GM23338 (cell line): ENCODE results near the gene DDX24. TPM values are rescaled to one million over a fixed set of nuclear protein-coding genes. Genes with fewer than 3 reads are reported as not detected.

Experiments
- ATAC-seq: fragments of 200-7000 bp; cut with Tn5 transposase; 3 replicates; pipeline ENCODE4 v1.9.1; 2020
- DNase-seq: peaks from one replicate; pipeline ENCODE4 v3.0.0-alpha.2; 2015; ENCODE audit warnings: low spot score
- H2AFZ ChIP-seq: fragments of 200-600 bp; sonication (generic); 2 replicates; pipeline ENCODE4 v1.8.0; 2016; ENCODE audit warnings: antibody characterized with exemption, mild to moderate bottlenecking, moderate library complexity
- H3F3A ChIP-seq: fragments of 200-600 bp; sonication (generic); replicated peaks from 2 replicates; pipeline ENCODE4 v1.8.0; 2017; ENCODE audit warnings: antibody characterized with exemption, mixed run types, low read depth
- H3K27ac ChIP-seq: fragments of 200-600 bp; sonication (generic); 2 replicates; pipeline ENCODE4 v1.6.1; 2016; ENCODE audit warnings: low read depth
- H3K27me3 ChIP-seq: fragments of 200-600 bp; sonication (generic); 2 replicates; pipeline ENCODE4 v1.8.0; 2016; ENCODE audit warnings: mild to moderate bottlenecking, mixed run types, moderate library complexity; ENCODE audit not compliant: insufficient read depth
- H3K36me3 ChIP-seq: fragments of 200-600 bp; sonication (generic); 2 replicates; pipeline ENCODE4 v1.8.0; 2016; ENCODE audit warnings: mild to moderate bottlenecking; ENCODE audit not compliant: insufficient read depth
- H3K4me1 ChIP-seq: fragments of 200-600 bp; sonication (generic); 2 replicates; pipeline ENCODE4 v1.8.0; 2016; ENCODE audit warnings: mild to moderate bottlenecking, moderate library complexity; ENCODE audit not compliant: insufficient read depth
- H3K4me2 ChIP-seq: fragments of 200-600 bp; sonication (generic); 2 replicates; pipeline ENCODE4 v1.7.1; 2017; ENCODE audit warnings: mixed run types
- H3K4me3 ChIP-seq: fragments of 200-600 bp; sonication (generic); 2 replicates; pipeline ENCODE4 v1.6.1; 2016; ENCODE audit warnings: mixed run types
- H3K79me2 ChIP-seq: fragments of 200-600 bp; sonication (generic); replicated peaks from 2 replicates; pipeline ENCODE4 v1.8.0; 2017; ENCODE audit warnings: mild to moderate bottlenecking; ENCODE audit not compliant: insufficient read depth
- H3K9me2 ChIP-seq: fragments of 200-600 bp; sonication (generic); 2 replicates; pipeline ENCODE4 v1.8.0; 2017; ENCODE audit not compliant: insufficient read depth
- H4K20me1 ChIP-seq: fragments of 200-600 bp; sonication (generic); replicated peaks from 2 replicates; pipeline ENCODE4 v1.8.0; 2017; ENCODE audit warnings: mild to moderate bottlenecking; ENCODE audit not compliant: insufficient read depth
- H3K27ac Mint-ChIP-seq: 2 replicates; pipeline ENCODE4 v1.8.0; 2020; ENCODE audit warnings: inconsistent platforms, mild to moderate bottlenecking, moderate library complexity, mixed read lengths
- H3K27me3 Mint-ChIP-seq: 3 replicates; pipeline ENCODE4 v1.8.0; 2022; ENCODE audit warnings: low read depth, mild to moderate bottlenecking, moderate library complexity, mixed read lengths, inconsistent platforms; ENCODE audit not compliant: insufficient read depth, poor library complexity
- H3K36me3 Mint-ChIP-seq: 3 replicates; pipeline ENCODE4 v1.8.0; 2021; ENCODE audit warnings: low read depth, mild to moderate bottlenecking, inconsistent platforms, moderate library complexity, mixed read lengths
- H3K4me1 Mint-ChIP-seq: 3 replicates; pipeline ENCODE4 v1.8.0; 2020; ENCODE audit warnings: mild to moderate bottlenecking, inconsistent platforms, mixed read lengths
- H3K4me3 Mint-ChIP-seq: 3 replicates; pipeline ENCODE4 v1.8.0; 2021; ENCODE audit warnings: moderate library complexity, mild to moderate bottlenecking, inconsistent platforms, mixed read lengths
- H3K9me3 Mint-ChIP-seq: 3 replicates; pipeline ENCODE4 v1.8.0; 2020; ENCODE audit warnings: moderate library complexity, mild to moderate bottlenecking, inconsistent platforms, mixed read lengths
- CREB1 ChIP-seq: fragments of 250-450 bp; sonication (Bioruptor Pico); IDR thresholded peaks from 2 replicates; pipeline ENCODE4 v1.5.0; 2020; ENCODE audit warnings: low read depth, mild to moderate bottlenecking, moderate library complexity
- EZH2 ChIP-seq: fragments of 200-600 bp; sonication (generic); IDR thresholded peaks from one replicate; pipeline ENCODE4 v1.8.0; 2017; ENCODE audit warnings: antibody characterized with exemption, mild to moderate bottlenecking, low read depth; ENCODE audit not compliant: unreplicated experiment
- JUNB ChIP-seq: IDR thresholded peaks from one replicate; pipeline ENCODE4 v1.6.1; 2016; ENCODE audit warnings: antibody characterized with exemption; ENCODE audit not compliant: unreplicated experiment
- NANOG ChIP-seq: IDR thresholded peaks from 2 replicates; pipeline ENCODE4 v1.6.1; 2016; ENCODE audit warnings: antibody characterized with exemption, borderline replicate concordance
- POLR2AphosphoS5 ChIP-seq: IDR thresholded peaks from 2 replicates; pipeline ENCODE4 v1.6.1; 2016; ENCODE audit warnings: antibody characterized with exemption, low read depth
- ZNF114 ChIP-seq: fragments of 250-450 bp; sonication (Bioruptor Pico); IDR thresholded peaks from 2 replicates; pipeline ENCODE4 v1.5.0; 2020; ENCODE audit warnings: mild to moderate bottlenecking, moderate library complexity
- ZNF331 ChIP-seq: fragments of 250-450 bp; sonication (Bioruptor Pico); IDR thresholded peaks from 2 replicates; pipeline ENCODE4 v1.5.0; 2020; ENCODE audit warnings: low read depth, mild to moderate bottlenecking, moderate library complexity
- ZNF462 ChIP-seq: fragments of 250-450 bp; sonication (Bioruptor Pico); IDR thresholded peaks from 2 replicates; pipeline ENCODE4 v1.5.0; 2020; ENCODE audit warnings: mild to moderate bottlenecking, moderate library complexity
- polyA plus RNA-seq: library from polyadenylated mRNA; unstranded; fragments of >200 nt; fragmentation: Nextera tagmentation; extraction: Ambion mirVana; gene quantifications from 2 replicates; pipeline ENCODE4 v1.2.1, GENCODE V29; 2016
- total RNA-seq: library from RNA; depleted of rRNA; stranded (reverse); fragments of >200 nt; shearing (Covaris generic); gene quantifications from 2 replicates; pipeline ENCODE4 v1.2.3, GENCODE V29; 2014
- TF ChIP-seq, protein P1 (sequence below): IDR thresholded peaks from one replicate; pipeline ENCODE4 v1.6.1; 2018; ENCODE audit warnings: antibody characterized with exemption; ENCODE audit not compliant: unreplicated experiment
- TF ChIP-seq, protein P2 (sequence below), 2 experiments: fragments of 200-600 bp in 1 of 2; sonication (generic) in 1 of 2; conservative IDR thresholded peaks; 2 replicates each; pipeline versions ENCODE4 v1.5.1 to v1.6.1; 2016 to 2017; ENCODE audit warnings: antibody characterized with exemption in 2 of 2, low read depth in 2 of 2, mild to moderate bottlenecking in 2 of 2, moderate library complexity in 1 of 2

Gene DDX24
- total and polyA plus RNA-seq, 2 experiments from 2014 or later: 150 to 265 TPM

GRCh38 chr14:94011795-94012194 is 69.2 kb downstream of the DDX24 start (continued):
- TF ChIP-seq, protein P1, sequence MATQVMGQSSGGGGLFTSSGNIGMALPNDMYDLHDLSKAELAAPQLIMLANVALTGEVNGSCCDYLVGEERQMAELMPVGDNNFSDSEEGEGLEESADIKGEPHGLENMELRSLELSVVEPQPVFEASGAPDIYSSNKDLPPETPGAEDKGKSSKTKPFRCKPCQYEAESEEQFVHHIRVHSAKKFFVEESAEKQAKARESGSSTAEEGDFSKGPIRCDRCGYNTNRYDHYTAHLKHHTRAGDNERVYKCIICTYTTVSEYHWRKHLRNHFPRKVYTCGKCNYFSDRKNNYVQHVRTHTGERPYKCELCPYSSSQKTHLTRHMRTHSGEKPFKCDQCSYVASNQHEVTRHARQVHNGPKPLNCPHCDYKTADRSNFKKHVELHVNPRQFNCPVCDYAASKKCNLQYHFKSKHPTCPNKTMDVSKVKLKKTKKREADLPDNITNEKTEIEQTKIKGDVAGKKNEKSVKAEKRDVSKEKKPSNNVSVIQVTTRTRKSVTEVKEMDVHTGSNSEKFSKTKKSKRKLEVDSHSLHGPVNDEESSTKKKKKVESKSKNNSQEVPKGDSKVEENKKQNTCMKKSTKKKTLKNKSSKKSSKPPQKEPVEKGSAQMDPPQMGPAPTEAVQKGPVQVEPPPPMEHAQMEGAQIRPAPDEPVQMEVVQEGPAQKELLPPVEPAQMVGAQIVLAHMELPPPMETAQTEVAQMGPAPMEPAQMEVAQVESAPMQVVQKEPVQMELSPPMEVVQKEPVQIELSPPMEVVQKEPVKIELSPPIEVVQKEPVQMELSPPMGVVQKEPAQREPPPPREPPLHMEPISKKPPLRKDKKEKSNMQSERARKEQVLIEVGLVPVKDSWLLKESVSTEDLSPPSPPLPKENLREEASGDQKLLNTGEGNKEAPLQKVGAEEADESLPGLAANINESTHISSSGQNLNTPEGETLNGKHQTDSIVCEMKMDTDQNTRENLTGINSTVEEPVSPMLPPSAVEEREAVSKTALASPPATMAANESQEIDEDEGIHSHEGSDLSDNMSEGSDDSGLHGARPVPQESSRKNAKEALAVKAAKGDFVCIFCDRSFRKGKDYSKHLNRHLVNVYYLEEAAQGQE: no peak
- TF ChIP-seq NANOG: no peak

- Mint-ChIP-seq H3K4me3 (no peak overlapping the region), H3K27me3 (peaks cover 2% of the 10 kb centered on the region), H3K27ac (no peak overlapping the region), H3K36me3 (no peaks in the 10 kb centered on the region), H3K4me1 (peaks cover 4% of the 10 kb centered on the region; the same call in 2 of the 3 replicates), H3K9me3 (no peaks in the 10 kb centered on the region)
- Histone ChIP-seq H3K27ac (no peak overlapping the region), H3F3A (no peaks in the 10 kb centered on the region), H3K9me2 (no peaks in the 10 kb centered on the region), H3K36me3 (no peaks in the 10 kb centered on the region), H4K20me1 (no peaks in the 10 kb centered on the region), H2AFZ (no peak overlapping the region), H3K4me2 (no peak overlapping the region), H3K4me1 (no peaks in the 10 kb centered on the region), H3K27me3 (no peaks in the 10 kb centered on the region), H3K4me3 (no peak overlapping the region), H3K79me2 (no peaks in the 10 kb centered on the region)
- no peak for ATAC-seq
- no peak for DNase-seq
- TF ChIP-seq, protein P1: no peak
- TF ChIP-seq POLR2AphosphoS5: no peak
- no peak for TF ChIP-seq JUNB
- TF ChIP-seq EZH2: no peak
- no peak for TF ChIP-seq ZNF462 (CRISPR knock-in tag)
- no peak for TF ChIP-seq ZNF114 (CRISPR knock-in tag)
- TF ChIP-seq, protein P2, sequence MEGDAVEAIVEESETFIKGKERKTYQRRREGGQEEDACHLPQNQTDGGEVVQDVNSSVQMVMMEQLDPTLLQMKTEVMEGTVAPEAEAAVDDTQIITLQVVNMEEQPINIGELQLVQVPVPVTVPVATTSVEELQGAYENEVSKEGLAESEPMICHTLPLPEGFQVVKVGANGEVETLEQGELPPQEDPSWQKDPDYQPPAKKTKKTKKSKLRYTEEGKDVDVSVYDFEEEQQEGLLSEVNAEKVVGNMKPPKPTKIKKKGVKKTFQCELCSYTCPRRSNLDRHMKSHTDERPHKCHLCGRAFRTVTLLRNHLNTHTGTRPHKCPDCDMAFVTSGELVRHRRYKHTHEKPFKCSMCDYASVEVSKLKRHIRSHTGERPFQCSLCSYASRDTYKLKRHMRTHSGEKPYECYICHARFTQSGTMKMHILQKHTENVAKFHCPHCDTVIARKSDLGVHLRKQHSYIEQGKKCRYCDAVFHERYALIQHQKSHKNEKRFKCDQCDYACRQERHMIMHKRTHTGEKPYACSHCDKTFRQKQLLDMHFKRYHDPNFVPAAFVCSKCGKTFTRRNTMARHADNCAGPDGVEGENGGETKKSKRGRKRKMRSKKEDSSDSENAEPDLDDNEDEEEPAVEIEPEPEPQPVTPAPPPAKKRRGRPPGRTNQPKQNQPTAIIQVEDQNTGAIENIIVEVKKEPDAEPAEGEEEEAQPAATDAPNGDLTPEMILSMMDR (conservative IDR thresholded peaks at IDR 0.05; ENCODE audit: low read depth in 2 of 2): no peak
- TF ChIP-seq CREB1 (CRISPR knock-in tag): no peak
- TF ChIP-seq NANOG: no peak
- no peak for TF ChIP-seq ZNF331 (CRISPR knock-in tag)
Observed at GRCh38 chr14:94010625-94011024, 70.4 kb downstream of the DDX24 start.
